Fibroblast of gingiva (primary cell): ENCODE results near the gene ACADL.
"Not testable (repeated sequence)": the region's sequence is repeated elsewhere in the genome, so short reads cannot be mapped to it uniquely, and the experiment has no call there.

Experiments used
- DNase-seq: peaks from one replicate; pipeline ENCODE4 v3.0.0-alpha.2; 2011; ENCODE audit warnings: low read depth

Gene ACADL

GRCh38 chr2:210199854-210200253, 25.4 kb downstream of the ACADL start:
- DNase-seq = no peak

GRCh38 chr2:210199186-210199765, 26.0 kb downstream of the ACADL start:
- peak; percentile 6 for DNase-seq

- no peak for DNase-seq
These were observed 26.9 kb downstream of the ACADL start for GRCh38 chr2:210198326-210198725.

- no peak for DNase-seq
These were observed 27.5 kb downstream of the ACADL start for GRCh38 chr2:210197720-210198119.

GRCh38 chr2:210195101-210195852, 30.0 kb downstream of the ACADL start:
- DNase-seq = peak; percentile 39

- DNase-seq = no peak
These were observed 34.9 kb downstream of the ACADL start for GRCh38 chr2:210190345-210190744.

- no peak for DNase-seq
These were observed 35.7 kb downstream of the ACADL start for GRCh38 chr2:210189452-210190138.

- no peak for DNase-seq
These were observed 36.5 kb downstream of the ACADL start for GRCh38 chr2:210188755-210189154.

GRCh38 chr2:210188190-210188589, 37.1 kb downstream of the ACADL start:
- DNase-seq = no peak

- DNase-seq = not testable (repeated sequence)
These were observed 41.3 kb downstream of the ACADL start for GRCh38 chr2:210183936-210184335.

GRCh38 chr2:210181606-210182088, 43.6 kb downstream of the ACADL start:
- not testable (repeated sequence) for DNase-seq

- not testable (repeated sequence) for DNase-seq
These were observed 44.1 kb downstream of the ACADL start for GRCh38 chr2:210181033-210181605.

GRCh38 chr2:210180477-210180876, 44.8 kb downstream of the ACADL start:
- no peak for DNase-seq

- no peak for DNase-seq
These were observed 45.8 kb downstream of the ACADL start for GRCh38 chr2:210179351-210179990.

GRCh38 chr2:210177769-210178168, 47.5 kb downstream of the ACADL start:
- DNase-seq = no peak

- not testable (repeated sequence) for DNase-seq
These were observed 48.1 kb downstream of the ACADL start for GRCh38 chr2:210177115-210177514.

- DNase-seq = no peak
These were observed 51.2 kb downstream of the ACADL start for GRCh38 chr2:210174086-210174485.

- DNase-seq = no peak
These were observed 53.0 kb downstream of the ACADL start for GRCh38 chr2:210172219-210172575.

- DNase-seq = peak; percentile 96
These were observed 53.7 kb downstream of the ACADL start, which contains the start of gene KANSL1L for GRCh38 chr2:210171309-210172218. KANSL1L (minus strand) TSS chr2:210171409; CDS start chr2:210154582, 16,827 bp downstream.

GRCh38 chr2:210170446-210171303, 54.6 kb downstream of the ACADL start:
- DNase-seq = peak; percentile 94
